ENCODE data around the gene HDAC7. TPM values are rescaled to one million over a fixed set of nuclear protein-coding genes. Genes with fewer than 3 reads are reported as not detected.
A peak's percentile ranks its signal among the peaks of the same experiment; 100 is the strongest.

Gene HDAC7
- total and polyA plus RNA-seq, 8 donors, result 17.9 to 48.1 (median 23.2) TPM

DNA sequence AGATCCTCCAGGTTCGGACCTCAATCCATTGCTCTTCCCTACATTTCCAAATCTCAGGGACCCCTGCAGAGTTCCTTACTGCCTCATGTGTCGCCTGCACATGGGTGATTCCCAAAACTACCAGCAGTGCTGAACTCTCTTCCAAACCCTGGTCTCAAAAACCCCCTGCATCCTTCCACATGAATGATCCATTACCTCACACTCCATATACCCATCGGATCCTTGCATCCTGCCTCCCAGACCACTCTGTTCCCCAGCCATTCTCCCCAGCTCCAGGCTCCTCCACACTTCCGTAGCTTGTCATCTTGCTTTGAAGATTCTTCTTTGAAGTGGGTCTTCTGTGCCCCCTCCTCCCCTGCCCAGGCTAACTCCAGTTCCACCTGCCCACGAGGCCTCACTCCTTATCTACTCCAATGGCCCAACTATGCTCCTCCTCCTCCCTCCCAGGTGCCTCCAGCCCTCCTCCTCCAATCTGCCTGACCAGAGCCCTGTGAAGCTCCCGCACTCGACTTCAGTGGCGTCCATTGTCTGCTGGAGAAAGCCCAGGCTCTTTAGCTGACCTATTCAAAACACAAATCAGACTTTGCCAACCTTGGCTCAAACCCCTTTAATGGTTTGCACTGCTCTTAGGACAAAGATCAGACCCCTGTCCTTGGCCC, 74.8 kb downstream of the HDAC7 start:
- TF ChIP-seq, protein P1, sequence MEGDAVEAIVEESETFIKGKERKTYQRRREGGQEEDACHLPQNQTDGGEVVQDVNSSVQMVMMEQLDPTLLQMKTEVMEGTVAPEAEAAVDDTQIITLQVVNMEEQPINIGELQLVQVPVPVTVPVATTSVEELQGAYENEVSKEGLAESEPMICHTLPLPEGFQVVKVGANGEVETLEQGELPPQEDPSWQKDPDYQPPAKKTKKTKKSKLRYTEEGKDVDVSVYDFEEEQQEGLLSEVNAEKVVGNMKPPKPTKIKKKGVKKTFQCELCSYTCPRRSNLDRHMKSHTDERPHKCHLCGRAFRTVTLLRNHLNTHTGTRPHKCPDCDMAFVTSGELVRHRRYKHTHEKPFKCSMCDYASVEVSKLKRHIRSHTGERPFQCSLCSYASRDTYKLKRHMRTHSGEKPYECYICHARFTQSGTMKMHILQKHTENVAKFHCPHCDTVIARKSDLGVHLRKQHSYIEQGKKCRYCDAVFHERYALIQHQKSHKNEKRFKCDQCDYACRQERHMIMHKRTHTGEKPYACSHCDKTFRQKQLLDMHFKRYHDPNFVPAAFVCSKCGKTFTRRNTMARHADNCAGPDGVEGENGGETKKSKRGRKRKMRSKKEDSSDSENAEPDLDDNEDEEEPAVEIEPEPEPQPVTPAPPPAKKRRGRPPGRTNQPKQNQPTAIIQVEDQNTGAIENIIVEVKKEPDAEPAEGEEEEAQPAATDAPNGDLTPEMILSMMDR (IDR thresholded peaks at IDR 0.05), result no peak
- intact Hi-C loops (cut with DNase I), result loop anchor here in 2 of 3 donors (5.0 kb wide), 1 partner anchor 32 kb away; no protein-coding TSS in a partner anchor
- FAIRE-seq, result no peak

DNA sequence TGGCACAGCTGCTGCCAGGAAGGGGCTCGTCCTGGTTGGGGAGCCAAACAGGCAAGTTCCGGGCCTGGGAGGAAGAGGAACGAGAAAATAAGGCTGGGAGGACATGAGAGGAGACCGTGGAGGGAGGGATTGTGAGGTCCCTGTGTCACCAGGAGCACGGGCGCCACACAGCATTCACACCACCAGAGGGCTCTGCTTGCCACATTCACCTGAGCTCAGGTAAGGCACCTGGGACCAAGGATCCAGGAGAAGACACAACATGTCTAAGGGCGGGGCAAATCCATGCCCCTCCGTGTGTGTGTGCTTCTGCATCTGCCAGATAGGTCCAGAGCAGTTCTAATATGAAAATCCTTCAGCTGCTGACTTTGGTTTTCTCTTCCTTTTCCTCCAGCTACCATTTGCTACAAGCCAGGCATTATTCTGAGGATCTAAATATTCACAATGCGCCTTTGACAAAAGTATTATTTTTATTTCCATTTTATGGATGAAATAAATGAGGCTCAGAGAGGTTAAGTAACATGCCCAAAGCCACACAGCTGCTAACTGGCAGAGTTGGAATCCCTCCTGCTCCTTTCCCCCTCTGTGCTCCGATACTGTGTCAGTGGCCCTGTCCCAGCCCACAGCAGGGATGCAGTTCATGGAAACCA, 75.6 kb downstream of the HDAC7 start:
- 26 to 30% methylated on average over 10 of the region's 10 CpGs for WGBS, 2 donors
- H3K9me3 ChIP-seq, result no peaks in the 10 kb centered on the region
- no peaks in the 10 kb centered on the region for H3K36me3 ChIP-seq
- ATAC-seq, result peak; percentile 86 to 94 (median 90)
- no peak for FAIRE-seq
- peaks cover 0 to 3% (median 0%) of the 10 kb centered on the region in 3 donors for H3K4me1 ChIP-seq
- TF ChIP-seq, protein P1 (IDR thresholded peaks at IDR 0.05), result peak; percentile 61 to 75 (median 70)
- no peaks in the 10 kb centered on the region for H3K27me3 ChIP-seq
- peak in 5 of 6 donors; percentile 72 to 84 (median 79) for DNase-seq
- H3K4me3 ChIP-seq, result no peak overlapping the region
- intact Hi-C loops (cut with DNase I), result loop anchor here in 2 of 3 donors (5.0 kb wide), 1 partner anchor 33 kb away; no protein-coding TSS in a partner anchor
- no peak overlapping the region for H3K27ac ChIP-seq

More for the DNA sequence above, 74.8 kb downstream of the HDAC7 start:
- ATAC-seq (no peak), DNase-seq (no peak)
- H3K9me3 ChIP-seq, result no peaks in the 10 kb centered on the region
- H3K27ac ChIP-seq, result no peak overlapping the region
- no peaks in the 10 kb centered on the region for H3K36me3 ChIP-seq
- H3K4me3 ChIP-seq, result no peak overlapping the region
- no peaks in the 10 kb centered on the region for H3K27me3 ChIP-seq
- 62 to 64% methylated on average over 8 of the region's 8 CpGs for WGBS, 2 donors
- peaks cover 0 to 3% (median 0%) of the 10 kb centered on the region in 3 donors for H3K4me1 ChIP-seq

DNA sequence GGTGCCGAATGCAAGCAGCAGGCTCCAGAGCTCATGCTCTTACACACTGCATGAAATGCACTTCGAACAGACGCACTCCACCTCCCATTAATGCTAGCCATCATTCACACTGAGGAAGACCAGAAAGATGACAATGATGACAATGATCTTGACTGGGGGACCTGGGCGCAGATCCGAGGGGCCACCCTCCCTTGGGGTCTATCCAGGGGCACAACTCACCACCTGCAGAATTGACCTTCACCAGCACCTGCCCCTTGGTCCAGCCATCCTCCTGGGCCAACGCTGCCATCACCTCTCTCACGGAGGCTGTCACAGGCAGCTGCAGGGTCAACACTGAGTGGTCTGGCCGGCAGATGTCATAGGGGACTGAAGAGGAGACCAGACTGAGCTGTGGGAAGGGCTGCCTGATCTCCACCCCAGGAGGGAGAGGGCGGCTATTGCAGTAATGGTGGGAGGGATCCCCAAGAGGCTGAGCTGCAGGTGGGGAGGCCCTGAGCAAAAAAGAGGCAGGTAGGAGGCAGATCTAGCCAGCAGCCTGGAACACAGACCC, 76.3 kb downstream of the HDAC7 start:
- FAIRE-seq (no peak), ATAC-seq (no peak), DNase-seq (no peak)
- H3K4me1 ChIP-seq, result peaks cover 0 to 3% (median 0%) of the 10 kb centered on the region in 3 donors
- no peaks in the 10 kb centered on the region for H3K27me3 ChIP-seq
- intact Hi-C loops (cut with DNase I), result loop anchor here in 2 of 3 donors (5.0 kb wide), 1 partner anchor 34 kb away; no protein-coding TSS in a partner anchor
- TF ChIP-seq, protein P1 (IDR thresholded peaks at IDR 0.05), result no peak
- H3K27ac ChIP-seq, result no peak overlapping the region
- H3K36me3 ChIP-seq, result no peaks in the 10 kb centered on the region
- H3K9me3 ChIP-seq, result no peaks in the 10 kb centered on the region
- WGBS, 2 donors, result 58 to 66% methylated on average over 9 of the region's 9 CpGs
- no peak overlapping the region for H3K4me3 ChIP-seq

DNA sequence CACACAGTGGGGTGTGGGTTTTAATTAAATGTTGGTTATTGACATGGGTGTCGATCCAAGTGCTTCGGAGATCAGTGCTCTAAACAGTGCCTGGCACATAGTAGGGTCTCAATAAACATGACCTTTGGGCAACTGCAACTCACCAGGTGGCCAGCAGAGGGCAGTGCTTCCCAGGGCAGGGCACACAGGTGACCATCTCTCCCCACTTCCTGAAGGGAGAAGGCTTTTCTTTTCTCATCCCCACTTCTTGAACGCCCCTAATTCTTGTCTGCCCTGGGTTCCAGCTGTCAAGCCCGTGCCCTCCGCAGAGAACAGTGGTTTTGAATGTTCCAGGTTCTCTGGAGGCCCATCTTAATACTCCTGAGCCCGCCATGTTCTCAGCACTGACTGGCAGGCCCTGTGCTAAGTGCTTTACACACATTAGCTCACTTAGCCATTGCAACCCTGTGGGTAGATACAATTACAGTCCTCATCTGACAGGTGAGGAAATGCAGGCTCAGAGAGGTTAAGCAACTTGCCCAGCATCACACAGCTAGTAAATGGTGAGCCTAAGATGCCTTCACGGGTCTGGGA, 77.4 kb downstream of the HDAC7 start:
- whole genome bisulfite sequencing, 2 donors, result 55 to 58% methylated on average over 7 of the region's 7 CpGs
- H3K27ac ChIP-seq, result no peak overlapping the region
- TF ChIP-seq, protein P1 (IDR thresholded peaks at IDR 0.05), result peak; percentile 80 to 96 (median 93)
- ATAC-seq (peak in 3 of 4 donors; percentile 28 to 51 (median 46)), FAIRE-seq (no peak), DNase-seq (peak in 3 of 6 donors; percentile 61 to 86 (median 62))
- no peak overlapping the region for H3K4me3 ChIP-seq
- H3K36me3 ChIP-seq, result no peaks in the 10 kb centered on the region
- H3K27me3 ChIP-seq, result no peaks in the 10 kb centered on the region
- H3K4me1 ChIP-seq, result peaks cover 0 to 8% (median 6%) of the 10 kb centered on the region in 3 donors
- intact Hi-C loops (cut with DNase I), result loop anchor here in 2 of 3 donors (5.0 kb wide), 1 partner anchor 35 kb away; no protein-coding TSS in a partner anchor
- H3K9me3 ChIP-seq, result no peaks in the 10 kb centered on the region

Data from pancreas (tissue), 10 donors.